Skeletal muscle tissue (tissue), 4 donors: ENCODE data around the gene EHD4. TPM values are rescaled to one million over a fixed set of nuclear protein-coding genes. Genes with fewer than 3 reads are reported as not detected.

Source experiments
- H3K27ac ChIP-seq: one replicate; pipeline ENCODE4 v1.7.0; 2013; ENCODE audit warnings: mild to moderate bottlenecking, low read depth, low read length, inconsistent platforms
- H3K27me3 ChIP-seq, 3 donors: one replicate each; pipeline ENCODE4 v1.7.0; 2013; ENCODE audit warnings: low read length in 3 of 3; ENCODE audit not compliant: control insufficient read depth in 3 of 3, insufficient read depth in 3 of 3
- H3K36me3 ChIP-seq, 3 donors: one replicate each; pipeline ENCODE4 v1.7.0; 2013; ENCODE audit warnings: low read length in 3 of 3; ENCODE audit not compliant: control insufficient read depth in 3 of 3, insufficient read depth in 3 of 3
- H3K4me1 ChIP-seq, 3 donors: one replicate each; pipeline ENCODE4 v1.7.0; 2013; ENCODE audit warnings: low read length in 3 of 3, mild to moderate bottlenecking in 3 of 3; ENCODE audit not compliant: control insufficient read depth in 3 of 3, insufficient read depth in 3 of 3
- H3K4me3 ChIP-seq, 3 donors: one replicate each; pipeline ENCODE4 v1.7.0; 2013; ENCODE audit warnings: low read length in 3 of 3
- H3K9ac ChIP-seq, 3 donors: one replicate each; pipeline ENCODE4 v1.7.0; 2013; ENCODE audit warnings: low read length in 3 of 3, mild to moderate bottlenecking in 3 of 3, moderate library complexity in 2 of 3, low read depth in 1 of 3
- H3K9me3 ChIP-seq, 3 donors: one replicate each; pipeline ENCODE4 v1.7.0; 2013; ENCODE audit warnings: low read length in 3 of 3; ENCODE audit not compliant: control insufficient read depth in 3 of 3
- total RNA-seq: library from RNA; depleted of rRNA; stranded (reverse); fragments of >200 nt; gene quantifications from one replicate; pipeline ENCODE4 v1.2.3, GENCODE V29; 2014
- donor health status: Osteomylitis.

The EHD4 gene
- total RNA-seq, 1 donor from 2014 or later, result 24.0 TPM

DNA sequence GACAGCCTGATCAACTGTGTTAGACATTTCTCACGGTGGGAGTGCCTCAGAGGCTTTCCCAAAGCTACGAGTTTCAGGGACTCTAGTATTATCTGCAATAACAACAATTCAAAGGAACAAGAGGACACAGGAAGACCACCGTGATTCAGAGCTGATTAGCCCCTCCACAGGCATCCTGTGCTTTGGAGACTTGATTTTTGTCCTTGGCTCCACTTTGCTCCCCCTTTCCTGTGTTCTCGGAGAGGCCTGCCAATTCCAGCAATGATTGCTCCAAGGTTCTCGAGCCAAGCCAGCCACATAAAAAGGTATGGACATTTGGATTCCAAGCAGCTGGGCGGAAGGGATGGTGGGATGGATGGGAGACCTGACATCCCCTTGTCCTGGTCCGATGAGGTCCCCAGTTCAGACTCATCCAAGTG, 14.3 kb downstream of the EHD4 start:
- no peak overlapping the region for H3K4me3 ChIP-seq
- no peak overlapping the region for H3K27ac ChIP-seq
- H3K36me3 ChIP-seq, result peaks cover 0 to 6% (median 0%) of the 10 kb centered on the region in 3 donors
- H3K27me3 ChIP-seq, result no peaks in the 10 kb centered on the region
- H3K9ac ChIP-seq, result no peak overlapping the region
- H3K9me3 ChIP-seq, result no peaks in the 10 kb centered on the region
- peaks cover 8 to 17% (median 16%) of the 10 kb centered on the region in 3 donors for H3K4me1 ChIP-seq

DNA sequence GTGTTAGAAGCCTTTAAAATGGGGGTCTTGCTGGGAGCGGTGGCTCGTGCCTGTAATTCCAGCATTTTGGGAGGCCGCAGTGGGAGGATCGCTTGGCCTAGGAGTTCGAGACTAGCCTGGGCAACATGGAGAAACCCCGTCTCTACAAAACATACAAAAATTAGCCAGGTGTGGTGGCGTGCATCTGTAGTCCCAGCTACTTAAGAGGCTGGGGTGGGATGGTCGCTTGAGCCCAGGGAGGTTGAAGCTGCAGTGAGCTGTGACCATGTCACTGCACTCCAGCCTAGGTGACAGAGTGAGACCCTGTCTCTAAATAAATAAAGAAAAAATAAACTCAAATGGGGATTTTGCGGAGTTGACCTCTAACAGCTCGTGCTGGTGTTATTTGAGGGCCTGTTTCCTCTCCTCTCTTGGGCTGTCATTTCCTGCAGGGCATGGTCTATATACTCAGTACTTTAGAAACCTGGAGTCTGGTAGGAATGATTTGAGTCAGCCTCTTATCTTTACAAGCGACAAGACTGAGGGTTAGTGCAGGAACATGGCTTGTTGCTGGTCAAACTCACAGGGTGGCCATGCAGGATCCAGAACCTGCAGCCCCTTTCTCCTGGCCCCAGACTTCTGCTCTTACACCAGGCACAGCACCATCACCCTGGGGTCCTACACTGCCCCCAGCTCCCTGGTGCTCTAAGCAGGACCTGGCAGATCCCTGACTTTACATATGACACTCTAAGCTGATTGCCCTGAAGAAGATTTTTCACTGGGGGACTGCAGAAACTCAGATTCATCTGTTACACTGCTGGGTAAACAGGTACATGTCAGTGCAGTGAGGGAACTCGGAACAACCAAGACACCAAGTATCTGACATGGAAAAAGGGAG, 15.1 kb downstream of the EHD4 start:
- Histone ChIP-seq H3K27ac (no peak overlapping the region), H3K4me3 (no peak overlapping the region), H3K9ac (no peak overlapping the region), H3K27me3 (no peaks in the 10 kb centered on the region), H3K9me3 (no peaks in the 10 kb centered on the region), H3K4me1 (peaks cover 10 to 18% (median 17%) of the 10 kb centered on the region in 3 donors), H3K36me3 (peaks cover 0 to 8% (median under 1%) of the 10 kb centered on the region in 3 donors)

DNA sequence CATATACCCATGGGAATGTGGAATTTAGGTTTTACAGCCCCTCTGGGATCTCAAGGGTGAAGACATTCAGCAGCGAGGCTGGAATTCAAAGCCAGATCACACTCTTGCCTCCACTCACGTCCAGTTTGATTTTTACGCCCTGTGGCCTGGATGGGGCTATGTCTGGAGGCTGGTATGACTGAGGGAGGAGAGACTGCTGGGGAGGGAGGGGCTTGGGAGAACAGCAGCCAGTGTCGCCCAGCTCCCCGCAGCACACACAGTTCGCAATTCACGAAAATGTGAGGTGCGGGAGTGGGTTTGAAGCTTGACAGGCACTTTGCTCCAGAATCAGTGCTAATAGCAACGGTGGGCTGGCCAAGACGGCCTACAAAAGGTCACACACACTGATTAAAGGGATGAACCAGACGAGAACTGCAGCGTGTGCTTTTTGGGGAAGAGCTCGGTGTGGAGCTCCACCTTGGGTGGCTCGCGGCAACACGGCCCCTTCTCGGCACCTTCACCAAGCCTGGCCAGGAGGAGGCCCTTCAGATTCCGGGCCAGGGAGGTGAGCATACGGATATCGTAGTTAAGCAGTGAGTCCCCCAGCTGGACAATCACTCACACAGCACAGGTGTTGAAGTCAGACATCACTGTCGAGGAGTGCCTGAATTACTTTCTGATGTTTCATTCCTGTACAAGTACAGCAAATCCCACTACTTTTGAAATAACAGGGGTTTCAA, 16.4 kb downstream of the EHD4 start:
- peaks cover 0 to 8% (median 2%) of the 10 kb centered on the region in 3 donors for H3K36me3 ChIP-seq
- no peak overlapping the region for H3K9ac ChIP-seq
- H3K9me3 ChIP-seq, result no peaks in the 10 kb centered on the region
- no peak overlapping the region for H3K4me3 ChIP-seq
- no peak overlapping the region for H3K27ac ChIP-seq
- no peaks in the 10 kb centered on the region for H3K27me3 ChIP-seq
- peaks cover 17 to 30% (median 18%) of the 10 kb centered on the region in 3 donors for H3K4me1 ChIP-seq

DNA sequence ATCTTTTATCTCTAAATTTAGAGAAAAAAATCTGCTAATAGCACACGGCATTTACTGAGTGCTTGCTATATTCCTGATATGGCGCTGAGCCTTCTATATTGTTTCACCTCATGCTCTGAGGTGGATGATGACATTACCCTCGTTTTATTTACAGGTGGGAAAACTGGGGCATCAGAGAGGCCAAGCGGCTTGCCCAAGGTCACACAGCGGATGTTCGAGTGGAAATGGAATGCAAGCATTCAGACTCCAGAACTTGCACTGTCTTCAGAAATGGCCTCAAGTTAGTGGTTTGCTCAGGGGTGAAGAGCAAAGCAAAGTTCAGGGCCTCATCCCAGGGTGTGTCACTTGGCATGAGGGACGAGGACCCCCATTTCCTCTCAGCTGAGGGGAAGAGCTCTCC, 17.3 kb downstream of the EHD4 start:
- no peak overlapping the region for H3K27ac ChIP-seq
- H3K27me3 ChIP-seq, result no peaks in the 10 kb centered on the region
- H3K36me3 ChIP-seq, result peaks cover 0 to 8% (median 2%) of the 10 kb centered on the region in 3 donors
- H3K9ac ChIP-seq, result no peak overlapping the region
- H3K9me3 ChIP-seq, result no peaks in the 10 kb centered on the region
- peaks cover 21 to 39% (median 25%) of the 10 kb centered on the region in 3 donors for H3K4me1 ChIP-seq
- no peak overlapping the region for H3K4me3 ChIP-seq

DNA sequence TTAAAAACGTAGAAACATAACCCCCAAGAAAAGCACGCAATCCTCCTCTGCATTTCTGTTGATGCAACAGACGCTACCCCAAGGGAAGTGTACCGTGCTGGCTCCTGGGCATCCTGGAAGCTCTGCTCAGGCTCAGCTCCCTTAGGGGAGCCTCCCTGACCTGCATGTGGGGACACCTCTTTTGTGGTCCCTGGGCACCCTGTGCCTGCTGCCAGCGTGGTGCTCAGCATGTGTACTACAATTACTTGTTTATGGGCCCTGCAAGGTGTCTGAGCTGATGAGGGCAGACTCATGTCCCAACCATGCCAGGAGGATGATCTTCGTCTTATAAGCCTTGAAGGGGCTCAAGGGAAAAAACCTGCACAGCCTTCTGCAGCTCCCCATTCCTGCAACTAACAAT, 18.3 kb downstream of the EHD4 start:
- Histone ChIP-seq H3K9ac (no peak overlapping the region), H3K27me3 (no peaks in the 10 kb centered on the region), H3K36me3 (peaks cover 0 to 8% (median 2%) of the 10 kb centered on the region in 3 donors), H3K4me3 (no peak overlapping the region), H3K4me1 (peaks cover 22 to 43% (median 25%) of the 10 kb centered on the region in 3 donors), H3K9me3 (no peaks in the 10 kb centered on the region), H3K27ac (no peak overlapping the region)

DNA sequence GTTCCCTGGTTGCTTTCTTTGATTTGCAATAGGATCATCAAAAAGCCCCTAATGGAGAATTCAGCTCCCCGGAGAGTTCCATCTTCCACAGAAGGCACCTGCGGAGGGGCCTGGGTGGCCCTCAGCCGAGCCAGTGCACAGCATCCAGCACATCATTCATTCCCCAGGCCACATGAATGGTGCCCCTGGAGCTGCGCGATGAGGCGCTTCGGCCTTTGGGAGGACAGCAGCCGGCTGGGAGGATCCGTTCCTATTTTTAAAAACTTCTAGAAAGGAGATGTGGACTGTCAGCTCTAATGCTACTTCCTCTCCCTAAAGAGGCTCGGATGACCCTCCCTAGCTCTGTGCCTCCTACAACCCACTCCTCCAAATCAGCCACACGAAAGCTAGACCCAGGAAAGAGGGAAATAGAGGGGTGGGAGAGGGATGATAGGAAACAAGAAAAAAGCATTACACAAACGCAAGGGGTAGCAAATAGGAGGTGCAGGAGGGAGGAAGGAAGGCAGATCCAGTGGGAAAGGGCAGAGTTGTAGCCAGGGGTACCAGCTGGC, 20.3 kb downstream of the EHD4 start:
- H3K9ac ChIP-seq, result no peak overlapping the region
- H3K9me3 ChIP-seq, result no peaks in the 10 kb centered on the region
- no peaks in the 10 kb centered on the region for H3K27me3 ChIP-seq
- no peak overlapping the region for H3K27ac ChIP-seq
- H3K4me3 ChIP-seq, result no peak overlapping the region
- peaks cover 0 to 8% (median 2%) of the 10 kb centered on the region in 3 donors for H3K36me3 ChIP-seq
- peaks cover 18 to 34% (median 18%) of the 10 kb centered on the region in 3 donors for H3K4me1 ChIP-seq

DNA sequence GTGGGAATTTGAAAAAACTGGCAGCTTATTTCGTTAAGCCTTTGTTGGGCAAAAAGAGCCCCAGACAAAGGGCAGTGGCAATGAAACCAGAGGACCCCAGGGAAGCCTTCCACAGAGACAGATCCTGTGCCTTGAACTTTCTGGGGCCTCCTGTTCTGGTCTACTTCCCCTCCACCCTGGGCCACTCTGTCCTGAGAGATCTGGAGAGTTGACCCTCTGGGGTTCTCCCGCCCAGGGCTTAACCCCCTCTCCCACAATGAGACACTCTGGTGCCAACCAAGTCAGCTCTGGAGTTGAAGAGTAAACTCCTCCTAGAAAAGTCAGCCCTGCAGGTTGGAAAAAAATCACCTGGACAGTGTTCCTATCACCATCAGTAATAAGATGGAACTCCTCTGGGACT, 20.8 kb downstream of the EHD4 start:
- Histone ChIP-seq H3K4me3 (no peak overlapping the region), H3K27ac (no peak overlapping the region), H3K9ac (no peak overlapping the region), H3K9me3 (no peaks in the 10 kb centered on the region), H3K4me1 (peaks cover 18 to 34% (median 18%) of the 10 kb centered on the region in 3 donors), H3K36me3 (peaks cover 0 to 8% (median 2%) of the 10 kb centered on the region in 3 donors), H3K27me3 (no peaks in the 10 kb centered on the region)

DNA sequence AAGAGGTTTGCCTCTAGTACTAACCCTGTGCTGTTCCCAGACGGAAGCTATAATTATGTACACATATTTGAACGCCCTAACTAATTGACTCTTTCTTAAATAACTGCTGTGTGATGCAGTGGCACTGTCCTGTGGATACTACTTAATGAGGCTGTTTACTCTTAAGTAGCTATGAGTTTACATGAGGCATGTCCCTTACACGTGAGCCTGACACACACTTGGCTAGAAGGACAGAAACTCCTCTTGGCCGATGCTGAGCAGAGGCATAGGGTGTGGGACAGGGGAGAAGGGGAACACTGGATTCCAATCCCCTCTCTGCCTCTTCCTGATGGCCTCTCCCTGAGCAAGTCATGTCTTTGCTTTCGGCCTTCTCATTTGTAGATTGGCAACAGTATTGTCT, 21.9 kb downstream of the EHD4 start:
- Histone ChIP-seq H3K27ac (peak overlapping the region; percentile 17), H3K27me3 (no peaks in the 10 kb centered on the region), H3K9ac (no peak overlapping the region), H3K36me3 (peaks cover 0 to 8% (median 2%) of the 10 kb centered on the region in 3 donors), H3K4me3 (no peak overlapping the region), H3K9me3 (no peaks in the 10 kb centered on the region), H3K4me1 (peaks cover 11 to 27% (median 18%) of the 10 kb centered on the region in 3 donors)

DNA sequence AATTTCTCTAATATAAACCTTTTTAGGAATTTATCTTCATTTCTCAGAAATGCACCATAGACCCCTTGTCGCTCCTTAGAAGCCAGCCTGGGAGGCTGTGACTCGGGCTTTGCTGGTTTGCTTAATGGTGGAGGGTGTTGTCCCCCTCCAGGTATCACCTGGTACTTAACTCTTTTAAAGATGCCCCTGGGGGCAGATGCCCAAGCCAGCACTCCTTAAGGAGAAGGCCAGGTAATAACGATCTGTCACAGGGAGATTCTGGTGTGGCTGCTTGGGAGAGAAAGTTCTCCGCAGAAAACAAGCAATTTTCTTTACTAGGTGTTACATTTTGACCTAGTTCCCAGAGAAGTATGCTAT, 22.3 kb downstream of the EHD4 start:
- H3K36me3 ChIP-seq, result peaks cover 0 to 8% (median 4%) of the 10 kb centered on the region in 3 donors

More for the DNA sequence above, 22.3 kb downstream of the EHD4 start:
- no peak overlapping the region for H3K9ac ChIP-seq
- peak overlapping the region; percentile 17 for H3K27ac ChIP-seq
- no peaks in the 10 kb centered on the region for H3K9me3 ChIP-seq
- H3K4me1 ChIP-seq, result peaks cover 8 to 27% (median 18%) of the 10 kb centered on the region in 3 donors
- no peaks in the 10 kb centered on the region for H3K27me3 ChIP-seq
- no peak overlapping the region for H3K4me3 ChIP-seq
